ENCODE results near the gene ME1. TPM values are rescaled to one million over a fixed set of nuclear protein-coding genes. Genes with fewer than 3 reads are reported as not detected.

The ME1 gene
- total RNA-seq, 1 experiment from 2014 or later = 7.8 TPM

DNA sequence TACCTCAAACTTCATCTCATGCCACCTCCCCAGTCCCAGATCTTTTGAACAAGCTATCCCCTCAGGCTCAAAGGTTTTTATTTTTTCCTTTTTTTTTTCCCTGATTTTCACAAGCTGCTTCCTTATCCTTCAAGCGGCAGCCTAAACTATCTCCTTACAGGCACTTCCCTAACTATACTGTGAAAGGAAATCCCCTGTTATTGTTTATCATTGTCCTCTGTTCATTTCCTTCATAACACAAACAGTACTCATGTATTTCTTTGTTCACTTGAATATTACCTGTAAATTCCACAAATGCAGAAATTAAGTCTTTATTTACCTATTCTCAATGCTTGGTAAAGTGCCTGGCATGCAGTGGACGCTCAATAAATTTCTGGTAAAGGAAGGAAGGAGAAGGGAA is 48.9 kb downstream of the ME1 start:
- Histone ChIP-seq H3K79me1 (ENCODE audit: insufficient read depth, low read depth, low read length, poor library complexity, severe bottlenecking) (no peaks in the 10 kb centered on the region), H3K23ac (ENCODE audit: insufficient read length, low read depth, low read length) (no peak overlapping the region), H4K8ac (replicated peaks; ENCODE audit: insufficient read length, low read depth, low read length) (no peak overlapping the region), H3K27me3 (ENCODE audit: insufficient read depth, low read length) (no peaks in the 10 kb centered on the region), H4K20me1 (ENCODE audit: control insufficient read depth, insufficient read depth, insufficient read length) (no peaks in the 10 kb centered on the region), H3K14ac (ENCODE audit: insufficient read depth, low read length) (no peak overlapping the region), H3K9ac (ENCODE audit: extremely low read depth, insufficient read length, low read length) (no peak overlapping the region), H3T11ph (ENCODE audit: low read length) (no peak overlapping the region), H3K23me2 (ENCODE audit: insufficient read length, low read depth, low read length, poor library complexity, severe bottlenecking) (no peaks in the 10 kb centered on the region), H3K4ac (ENCODE audit: low read depth, low read length) (no peak overlapping the region), H3K79me2 (ENCODE audit: insufficient read depth, low read length) (no peaks in the 10 kb centered on the region), H2BK15ac (ENCODE audit: low read depth, low read length) (no peak overlapping the region), H3K56ac (ENCODE audit: insufficient read length, low read depth, low read length) (no peak overlapping the region), H3K4me1 (ENCODE audit: insufficient read depth, low read length) (no peaks in the 10 kb centered on the region), H3K18ac (ENCODE audit: insufficient read length, low read depth, low read length) (no peak overlapping the region), H2BK12ac (ENCODE audit: insufficient read length, low read depth, low read length) (no peak overlapping the region), H2BK20ac (ENCODE audit: low read depth, low read length, poor library complexity, severe bottlenecking) (no peak overlapping the region), H3K27ac (ENCODE audit: insufficient read length, low read depth, low read length) (no peak overlapping the region), H2AK5ac (ENCODE audit: insufficient read length, low read length) (no peak overlapping the region), H2BK120ac (ENCODE audit: low read depth, low read length, poor library complexity, severe bottlenecking) (no peak overlapping the region), H2AFZ (ENCODE audit: low read length) (no peak overlapping the region), H3K4me2 (ENCODE audit: insufficient read depth, insufficient read length, low read length) (no peak overlapping the region), H2BK5ac (ENCODE audit: insufficient read length, low read length) (no peak overlapping the region), H4K5ac (ENCODE audit: insufficient read length, low read depth, low read length) (no peak overlapping the region), H4K91ac (ENCODE audit: insufficient read length, low read depth, low read length) (no peak overlapping the region), H3K9me3 (ENCODE audit: control insufficient read depth, low read depth, low read length) (no peaks in the 10 kb centered on the region)
- no peak overlapping the region for H3K27ac Mint-ChIP-seq
- no peaks in the 10 kb centered on the region for H3K27me3 Mint-ChIP-seq (ENCODE audit: low read depth)
- H3K9me3 Mint-ChIP-seq = no peaks in the 10 kb centered on the region
- H3K4me1 Mint-ChIP-seq = no peaks in the 10 kb centered on the region
- DNase-seq = no peak
- no peak overlapping the region for H3K4me3 Mint-ChIP-seq
- WGBS (ENCODE audit: extremely low coverage, insufficient read length, low lambda C conversion rate) = no CpG with 5 or more reads among the region's 2 CpGs
- H3K36me3 Mint-ChIP-seq (ENCODE audit: insufficient read depth in 1 of 3, low read depth in 3 of 3) = no peaks in the 10 kb centered on the region
- TF ChIP-seq, protein P1, sequence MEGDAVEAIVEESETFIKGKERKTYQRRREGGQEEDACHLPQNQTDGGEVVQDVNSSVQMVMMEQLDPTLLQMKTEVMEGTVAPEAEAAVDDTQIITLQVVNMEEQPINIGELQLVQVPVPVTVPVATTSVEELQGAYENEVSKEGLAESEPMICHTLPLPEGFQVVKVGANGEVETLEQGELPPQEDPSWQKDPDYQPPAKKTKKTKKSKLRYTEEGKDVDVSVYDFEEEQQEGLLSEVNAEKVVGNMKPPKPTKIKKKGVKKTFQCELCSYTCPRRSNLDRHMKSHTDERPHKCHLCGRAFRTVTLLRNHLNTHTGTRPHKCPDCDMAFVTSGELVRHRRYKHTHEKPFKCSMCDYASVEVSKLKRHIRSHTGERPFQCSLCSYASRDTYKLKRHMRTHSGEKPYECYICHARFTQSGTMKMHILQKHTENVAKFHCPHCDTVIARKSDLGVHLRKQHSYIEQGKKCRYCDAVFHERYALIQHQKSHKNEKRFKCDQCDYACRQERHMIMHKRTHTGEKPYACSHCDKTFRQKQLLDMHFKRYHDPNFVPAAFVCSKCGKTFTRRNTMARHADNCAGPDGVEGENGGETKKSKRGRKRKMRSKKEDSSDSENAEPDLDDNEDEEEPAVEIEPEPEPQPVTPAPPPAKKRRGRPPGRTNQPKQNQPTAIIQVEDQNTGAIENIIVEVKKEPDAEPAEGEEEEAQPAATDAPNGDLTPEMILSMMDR (conservative IDR thresholded peaks at IDR 0.05) = no peak
